HepG2 (cell line): ENCODE data around the gene CLN6. TPM values are rescaled to one million over a fixed set of nuclear protein-coding genes. Genes with fewer than 3 reads are reported as not detected.

Source experiments
- EHMT2 ChIP-seq: fragments of 200-600 bp; sonication (generic); IDR thresholded peaks from 2 replicates; pipeline ENCODE4 v1.7.0; 2017; ENCODE audit warnings: antibody characterized with exemption, low read depth, low read length, borderline replicate concordance
- PHF8 ChIP-seq: sonication (generic); formaldehyde crosslinking; IDR thresholded peaks from 2 replicates; pipeline ENCODE4 v1.5.0; 2020; ENCODE audit warnings: missing genetic modification reagents
- SMARCC2 ChIP-seq: fragments of 450-650 bp; IDR thresholded peaks from 2 replicates; pipeline ENCODE4 v1.6.1; 2017; ENCODE audit warnings: antibody characterized with exemption, mild to moderate bottlenecking
- TOE1 ChIP-seq: sonication (generic); formaldehyde crosslinking; IDR thresholded peaks from 2 replicates; pipeline ENCODE4 v1.4.0; 2020; ENCODE audit warnings: mild to moderate bottlenecking, missing genetic modification reagents
- U2AF1 ChIP-seq: fragments of 200-400 bp; formaldehyde crosslinking; optimal IDR thresholded peaks from 2 replicates; pipeline ENCODE3; 2017; ENCODE audit warnings: mild to moderate bottlenecking, low read depth, low read length
- ZNF160 ChIP-seq: sonication (generic); formaldehyde crosslinking; IDR thresholded peaks from 2 replicates; pipeline ENCODE4 v1.8.0; 2022; ENCODE audit warnings: mild to moderate bottlenecking, inconsistent platforms, missing genetic modification reagents
- ZNF264 ChIP-seq: sonication (generic); formaldehyde crosslinking; IDR thresholded peaks from 2 replicates; pipeline ENCODE4 v1.4.0; 2020; ENCODE audit warnings: missing genetic modification reagents
- ZNF550 ChIP-seq: sonication (generic); formaldehyde crosslinking; IDR thresholded peaks from 2 replicates; pipeline ENCODE4 v1.4.0; 2020; ENCODE audit warnings: mild to moderate bottlenecking, missing genetic modification reagents, borderline replicate concordance
- ZSCAN30 ChIP-seq: sonication (generic); formaldehyde crosslinking; IDR thresholded peaks from 2 replicates; pipeline ENCODE4 v1.5.0; 2020; ENCODE audit warnings: mild to moderate bottlenecking, missing genetic modification reagents
- polyA plus RNA-seq, 8 experiments: library from polyadenylated mRNA; depleted of rRNA in 3 of 8; stranded (reverse) in 7 of 8; unstranded in 1 of 8; fragments of >200 nt; fragmentation: Illumina TruSeq in 4 of 8; extraction: Trizol in 4 of 8; gene quantifications; 2 replicates each; pipeline versions ENCODE4 v1.2.1 to v1.2.3, GENCODE V29; 2011 to 2016; ENCODE audit warnings: low read depth in 4 of 8, missing spikeins in 1 of 8, mixed read lengths in 1 of 8; ENCODE audit not compliant: insufficient read depth in 1 of 8
- total RNA-seq, 5 experiments: library from RNA; depleted of rRNA; stranded (reverse); fragments of >200 nt; fragmentation: Illumina TruSeq; extraction: Trizol; gene quantifications; 2 replicates each; pipeline ENCODE4 v1.2.3, GENCODE V29; 2016; ENCODE audit warnings: low read depth in 1 of 5
- TF ChIP-seq, protein P1 (sequence below): IDR thresholded peaks from 2 replicates; pipeline ENCODE4 v1.6.1; 2016; ENCODE audit warnings: missing biosample characterization, missing genetic modification reagents, low read depth
- TF ChIP-seq, protein P2 (sequence below): sonication (generic); formaldehyde crosslinking; IDR thresholded peaks from 2 replicates; pipeline ENCODE4 v1.5.0; 2020; ENCODE audit warnings: missing genetic modification reagents, mild to moderate bottlenecking, borderline replicate concordance
- TF ChIP-seq, protein P3 (sequence below): sonication (generic); formaldehyde crosslinking; conservative IDR thresholded peaks from 2 replicates; pipeline ENCODE4 v1.5.0; 2020; ENCODE audit warnings: missing genetic modification reagents
- TF ChIP-seq, protein P4 (sequence below): sonication (generic); formaldehyde crosslinking; IDR thresholded peaks from 2 replicates; pipeline ENCODE4 v1.5.0; 2020; ENCODE audit warnings: mild to moderate bottlenecking, missing genetic modification reagents
- TF ChIP-seq, protein P5 (sequence below): sonication (generic); formaldehyde crosslinking; conservative IDR thresholded peaks from 2 replicates; pipeline ENCODE4 v1.4.0; 2020; ENCODE audit warnings: missing genetic modification reagents
- TF ChIP-seq, protein P6 (sequence below): sonication (generic); formaldehyde crosslinking; IDR thresholded peaks from 2 replicates; pipeline ENCODE4 v1.4.0; 2020; ENCODE audit warnings: mild to moderate bottlenecking, missing genetic modification reagents
- TF ChIP-seq, protein P7 (sequence below): sonication (generic); formaldehyde crosslinking; IDR thresholded peaks from 2 replicates; pipeline ENCODE4 v1.8.1; 2022; ENCODE audit warnings: low read depth, mild to moderate bottlenecking, missing genetic modification reagents

Gene CLN6
- total and polyA plus RNA-seq, 2 of the 13 experiments (the other 11 are each of a cell fraction or from before 2014, with no cell fraction given): 24.9 to 27.1 TPM

DNA sequence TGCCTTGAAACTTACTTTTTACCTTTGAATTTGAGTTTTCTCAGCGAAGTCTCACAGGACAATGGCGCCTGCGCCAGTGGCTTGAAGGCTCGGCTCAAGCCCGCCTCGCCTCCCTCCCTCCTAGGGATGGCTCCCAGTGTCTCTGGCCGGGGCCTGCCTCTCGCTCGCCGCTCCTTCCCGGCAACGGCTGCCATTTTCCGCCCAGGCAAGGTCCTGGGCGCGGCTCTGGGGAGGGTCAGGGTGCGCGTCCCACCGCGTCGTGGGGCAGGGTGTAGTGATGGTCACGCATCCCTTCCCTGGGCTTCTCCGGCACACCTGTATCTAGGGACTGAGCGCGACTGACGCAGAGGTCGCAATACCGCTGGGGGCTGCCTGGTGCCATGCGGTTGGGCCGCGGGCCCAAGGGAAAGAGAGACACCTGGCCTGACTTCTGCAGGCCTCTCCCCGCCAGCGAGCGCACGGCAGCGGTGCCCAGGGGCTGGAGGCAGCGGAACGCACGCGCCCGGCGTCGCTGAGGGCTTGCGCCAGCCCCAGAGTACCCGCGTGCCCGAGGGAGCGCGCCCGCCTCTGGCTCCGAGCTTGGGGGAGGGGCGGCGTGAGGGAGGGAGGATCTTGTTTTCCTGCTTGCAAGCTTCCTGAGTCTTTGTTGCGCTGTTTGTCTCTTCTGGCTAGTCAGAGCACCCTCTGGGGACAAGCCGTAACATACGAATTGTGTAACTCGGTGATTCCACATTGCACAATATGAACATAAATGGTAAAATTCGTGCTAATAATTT, 27.3 kb upstream of the CLN6 start (continued):
- TF ChIP-seq, protein P1, sequence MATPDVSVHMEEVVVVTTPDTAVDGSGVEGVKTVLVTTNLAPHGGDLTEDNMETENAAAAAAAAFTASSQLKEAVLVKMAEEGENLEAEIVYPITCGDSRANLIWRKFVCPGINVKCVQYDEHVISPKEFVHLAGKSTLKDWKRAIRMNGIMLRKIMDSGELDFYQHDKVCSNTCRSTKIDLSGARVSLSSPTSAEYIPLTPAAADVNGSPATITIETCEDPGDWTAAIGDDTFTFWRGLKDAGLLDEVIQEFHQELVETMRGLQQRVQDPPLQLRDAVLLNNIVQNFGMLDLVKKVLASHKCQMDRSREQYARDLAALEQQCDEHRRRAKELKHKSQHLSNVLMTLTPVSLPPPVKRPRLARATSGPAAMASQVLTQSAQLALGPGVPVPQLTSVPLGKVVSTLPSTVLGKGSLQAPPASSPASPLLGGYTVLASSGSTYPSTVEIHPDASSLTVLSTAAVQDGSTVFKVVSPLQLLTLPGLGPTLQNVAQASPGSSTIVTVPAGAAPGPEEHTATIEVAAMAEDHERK (CRISPR knock-in tag): no peak
- TF ChIP-seq, protein P2, sequence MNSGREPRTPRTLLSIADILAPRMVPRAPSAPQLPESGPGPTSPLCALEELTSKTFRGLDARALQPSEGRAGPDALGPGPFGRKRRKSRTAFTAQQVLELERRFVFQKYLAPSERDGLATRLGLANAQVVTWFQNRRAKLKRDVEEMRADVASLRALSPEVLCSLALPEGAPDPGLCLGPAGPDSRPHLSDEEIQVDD (CRISPR knock-in tag): no peak
- TF ChIP-seq U2AF1 (no peak), ZNF264 (CRISPR knock-in tag) (0 out of 2 replicates have a peak, but pooled peaks have one; percentile 34), TOE1 (CRISPR knock-in tag) (no peak), ZNF550 (CRISPR knock-in tag) (no peak), SMARCC2 (no peak), PHF8 (peak; percentile 39; the same call in 1 of the 2 replicates), EHMT2 (no peak), ZNF160 (CRISPR knock-in tag) (0 out of 2 replicates have a peak, but pooled peaks have one; percentile 48), ZSCAN30 (no peak)
- TF ChIP-seq, protein P3, sequence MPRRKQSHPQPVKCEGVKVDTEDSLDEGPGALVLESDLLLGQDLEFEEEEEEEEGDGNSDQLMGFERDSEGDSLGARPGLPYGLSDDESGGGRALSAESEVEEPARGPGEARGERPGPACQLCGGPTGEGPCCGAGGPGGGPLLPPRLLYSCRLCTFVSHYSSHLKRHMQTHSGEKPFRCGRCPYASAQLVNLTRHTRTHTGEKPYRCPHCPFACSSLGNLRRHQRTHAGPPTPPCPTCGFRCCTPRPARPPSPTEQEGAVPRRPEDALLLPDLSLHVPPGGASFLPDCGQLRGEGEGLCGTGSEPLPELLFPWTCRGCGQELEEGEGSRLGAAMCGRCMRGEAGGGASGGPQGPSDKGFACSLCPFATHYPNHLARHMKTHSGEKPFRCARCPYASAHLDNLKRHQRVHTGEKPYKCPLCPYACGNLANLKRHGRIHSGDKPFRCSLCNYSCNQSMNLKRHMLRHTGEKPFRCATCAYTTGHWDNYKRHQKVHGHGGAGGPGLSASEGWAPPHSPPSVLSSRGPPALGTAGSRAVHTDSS (CRISPR knock-in tag): no peak
- TF ChIP-seq, protein P4, sequence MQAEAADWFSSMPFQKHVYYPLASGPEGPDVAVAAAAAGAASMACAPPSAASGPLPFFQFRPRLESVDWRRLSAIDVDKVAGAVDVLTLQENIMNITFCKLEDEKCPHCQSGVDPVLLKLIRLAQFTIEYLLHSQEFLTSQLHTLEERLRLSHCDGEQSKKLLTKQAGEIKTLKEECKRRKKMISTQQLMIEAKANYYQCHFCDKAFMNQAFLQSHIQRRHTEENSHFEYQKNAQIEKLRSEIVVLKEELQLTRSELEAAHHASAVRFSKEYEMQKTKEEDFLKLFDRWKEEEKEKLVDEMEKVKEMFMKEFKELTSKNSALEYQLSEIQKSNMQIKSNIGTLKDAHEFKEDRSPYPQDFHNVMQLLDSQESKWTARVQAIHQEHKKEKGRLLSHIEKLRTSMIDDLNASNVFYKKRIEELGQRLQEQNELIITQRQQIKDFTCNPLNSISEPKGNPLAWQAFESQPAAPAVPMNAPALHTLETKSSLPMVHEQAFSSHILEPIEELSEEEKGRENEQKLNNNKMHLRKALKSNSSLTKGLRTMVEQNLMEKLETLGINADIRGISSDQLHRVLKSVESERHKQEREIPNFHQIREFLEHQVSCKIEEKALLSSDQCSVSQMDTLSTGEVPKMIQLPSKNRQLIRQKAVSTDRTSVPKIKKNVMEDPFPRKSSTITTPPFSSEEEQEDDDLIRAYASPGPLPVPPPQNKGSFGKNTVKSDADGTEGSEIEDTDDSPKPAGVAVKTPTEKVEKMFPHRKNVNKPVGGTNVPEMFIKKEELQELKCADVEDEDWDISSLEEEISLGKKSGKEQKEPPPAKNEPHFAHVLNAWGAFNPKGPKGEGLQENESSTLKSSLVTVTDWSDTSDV: no peak
- TF ChIP-seq, protein P5, sequence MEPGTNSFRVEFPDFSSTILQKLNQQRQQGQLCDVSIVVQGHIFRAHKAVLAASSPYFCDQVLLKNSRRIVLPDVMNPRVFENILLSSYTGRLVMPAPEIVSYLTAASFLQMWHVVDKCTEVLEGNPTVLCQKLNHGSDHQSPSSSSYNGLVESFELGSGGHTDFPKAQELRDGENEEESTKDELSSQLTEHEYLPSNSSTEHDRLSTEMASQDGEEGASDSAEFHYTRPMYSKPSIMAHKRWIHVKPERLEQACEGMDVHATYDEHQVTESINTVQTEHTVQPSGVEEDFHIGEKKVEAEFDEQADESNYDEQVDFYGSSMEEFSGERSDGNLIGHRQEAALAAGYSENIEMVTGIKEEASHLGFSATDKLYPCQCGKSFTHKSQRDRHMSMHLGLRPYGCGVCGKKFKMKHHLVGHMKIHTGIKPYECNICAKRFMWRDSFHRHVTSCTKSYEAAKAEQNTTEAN: 0 out of 2 replicates have a peak, but pooled peaks have one; percentile 59
- TF ChIP-seq, protein P6, sequence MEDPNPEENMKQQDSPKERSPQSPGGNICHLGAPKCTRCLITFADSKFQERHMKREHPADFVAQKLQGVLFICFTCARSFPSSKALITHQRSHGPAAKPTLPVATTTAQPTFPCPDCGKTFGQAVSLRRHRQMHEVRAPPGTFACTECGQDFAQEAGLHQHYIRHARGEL (CRISPR knock-in tag): no peak
- TF ChIP-seq, protein P7, sequence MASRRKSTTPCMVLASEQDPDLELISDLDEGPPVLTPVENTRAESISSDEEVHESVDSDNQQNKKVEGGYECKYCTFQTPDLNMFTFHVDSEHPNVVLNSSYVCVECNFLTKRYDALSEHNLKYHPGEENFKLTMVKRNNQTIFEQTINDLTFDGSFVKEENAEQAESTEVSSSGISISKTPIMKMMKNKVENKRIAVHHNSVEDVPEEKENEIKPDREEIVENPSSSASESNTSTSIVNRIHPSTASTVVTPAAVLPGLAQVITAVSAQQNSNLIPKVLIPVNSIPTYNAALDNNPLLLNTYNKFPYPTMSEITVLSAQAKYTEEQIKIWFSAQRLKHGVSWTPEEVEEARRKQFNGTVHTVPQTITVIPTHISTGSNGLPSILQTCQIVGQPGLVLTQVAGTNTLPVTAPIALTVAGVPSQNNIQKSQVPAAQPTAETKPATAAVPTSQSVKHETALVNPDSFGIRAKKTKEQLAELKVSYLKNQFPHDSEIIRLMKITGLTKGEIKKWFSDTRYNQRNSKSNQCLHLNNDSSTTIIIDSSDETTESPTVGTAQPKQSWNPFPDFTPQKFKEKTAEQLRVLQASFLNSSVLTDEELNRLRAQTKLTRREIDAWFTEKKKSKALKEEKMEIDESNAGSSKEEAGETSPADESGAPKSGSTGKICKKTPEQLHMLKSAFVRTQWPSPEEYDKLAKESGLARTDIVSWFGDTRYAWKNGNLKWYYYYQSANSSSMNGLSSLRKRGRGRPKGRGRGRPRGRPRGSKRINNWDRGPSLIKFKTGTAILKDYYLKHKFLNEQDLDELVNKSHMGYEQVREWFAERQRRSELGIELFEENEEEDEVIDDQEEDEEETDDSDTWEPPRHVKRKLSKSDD (CRISPR knock-in tag): no peak; the same call in 1 of the 2 replicates
